ENCODE data around the gene CRYBG1. TPM values are rescaled to one million over a fixed set of nuclear protein-coding genes. Genes with fewer than 3 reads are reported as not detected.

Gene CRYBG1
- total RNA-seq, 1 experiment from 2014 or later: 10.1 TPM

GRCh38 chr6:106572436-106572835 is 211.9 kb downstream of the CRYBG1 start:
- ATAC-seq: no peak; the same call in 1 of the 2 replicates
- POLR2A ChIA-PET: no interaction called here
- 0 out of 2 replicates have a peak, but pooled peaks cover 4% of the 10 kb centered on the region for H3K4me1 Mint-ChIP-seq
- DNase-seq (ENCODE audit: low spot score): no peak
- H3K9me3 Mint-ChIP-seq: no peaks in the 10 kb centered on the region
- peaks cover 14% of the 10 kb centered on the region for H3K36me3 Mint-ChIP-seq
- no peak overlapping the region for H3K4me3 Mint-ChIP-seq
- CTCF ChIA-PET: interaction anchor here (0.5 to 1.7 kb wide), 2 partner anchors 407 to 478 kb away, joined by 5 to 6 read pairs; no protein-coding TSS in a partner anchor
- no peaks in the 10 kb centered on the region for H3K27me3 Mint-ChIP-seq (ENCODE audit: low read depth)
- H3K27ac Mint-ChIP-seq: 0 out of 2 replicates have a peak overlapping the region, but pooled peaks have one; percentile 61
- TF ChIP-seq NFE2L1 (CRISPR knock-in tag; IDR thresholded peaks at IDR 0.05): no peak
- TF ChIP-seq GRHL2 (CRISPR knock-in tag; IDR thresholded peaks at IDR 0.05; ENCODE audit: insufficient replicate concordance, severe bottlenecking): no peak
- TF ChIP-seq NFYB (CRISPR knock-in tag; conservative IDR thresholded peaks at IDR 0.05; ENCODE audit: low read depth): no peak
- TF ChIP-seq E2F1 (CRISPR knock-in tag; IDR thresholded peaks at IDR 0.05): no peak
- TF ChIP-seq USF2 (CRISPR knock-in tag; IDR thresholded peaks at IDR 0.05): no peak
- TF ChIP-seq NR3C1 (CRISPR knock-in tag; conservative IDR thresholded peaks at IDR 0.05; ENCODE audit: low read depth): no peak
- TF ChIP-seq ATF2 (CRISPR knock-in tag; IDR thresholded peaks at IDR 0.05; ENCODE audit: borderline replicate concordance, low read depth): no peak
- no peak for TF ChIP-seq SMAD3 (CRISPR knock-in tag; IDR thresholded peaks at IDR 0.05; ENCODE audit: borderline replicate concordance)
- no peak for TF ChIP-seq ZNF232 (CRISPR knock-in tag; IDR thresholded peaks at IDR 0.05)
- no peak for TF ChIP-seq TCF7 (CRISPR knock-in tag; IDR thresholded peaks at IDR 0.05; ENCODE audit: low read depth)
- no peak for TF ChIP-seq PRDM15 (CRISPR knock-in tag; IDR thresholded peaks at IDR 0.05)

- ATAC-seq (no peak), DNase-seq (ENCODE audit: low spot score) (no peak)
- H3K4me3 Mint-ChIP-seq: no peak overlapping the region
- H3K9me3 Mint-ChIP-seq: no peaks in the 10 kb centered on the region
- H3K27ac Mint-ChIP-seq: 0 out of 2 replicates have a peak overlapping the region, but pooled peaks have one; percentile 12
- CTCF ChIA-PET: interaction anchor here (0.5 to 1.1 kb wide), 2 partner anchors 406 to 478 kb away, joined by 4 to 5 read pairs; no protein-coding TSS in a partner anchor
- H3K27me3 Mint-ChIP-seq (ENCODE audit: low read depth): no peaks in the 10 kb centered on the region
- H3K4me1 Mint-ChIP-seq: 0 out of 2 replicates have a peak, but pooled peaks cover 4% of the 10 kb centered on the region
- peaks cover 16% of the 10 kb centered on the region for H3K36me3 Mint-ChIP-seq
- POLR2A ChIA-PET: no interaction called here
- TF ChIP-seq CREB1 (CRISPR knock-in tag; IDR thresholded peaks at IDR 0.05) (no peak), ZBTB43 (CRISPR knock-in tag; IDR thresholded peaks at IDR 0.05) (no peak), ESRRA (CRISPR knock-in tag; IDR thresholded peaks at IDR 0.05; ENCODE audit: borderline replicate concordance) (no peak), USF1 (CRISPR knock-in tag; IDR thresholded peaks at IDR 0.05) (no peak), FOXP1 (CRISPR knock-in tag; IDR thresholded peaks at IDR 0.05; ENCODE audit: borderline replicate concordance) (no peak), ZNF232 (CRISPR knock-in tag; IDR thresholded peaks at IDR 0.05) (no peak), NR2C2 (CRISPR knock-in tag; IDR thresholded peaks at IDR 0.05) (no peak), ZNF317 (CRISPR knock-in tag; IDR thresholded peaks at IDR 0.05; ENCODE audit: borderline replicate concordance, low read depth) (no peak), GRHL2 (CRISPR knock-in tag; IDR thresholded peaks at IDR 0.05; ENCODE audit: insufficient replicate concordance, severe bottlenecking) (no peak), ZMAT4 (CRISPR knock-in tag; IDR thresholded peaks at IDR 0.05) (no peak), TCF7 (CRISPR knock-in tag; IDR thresholded peaks at IDR 0.05; ENCODE audit: low read depth) (no peak), HMGXB4 (CRISPR knock-in tag; IDR thresholded peaks at IDR 0.05) (no peak), TP53 (CRISPR knock-in tag; IDR thresholded peaks at IDR 0.05) (no peak), NFYB (CRISPR knock-in tag; conservative IDR thresholded peaks at IDR 0.05; ENCODE audit: low read depth) (no peak)
Measured at GRCh38 chr6:106572875-106573585, 212.5 kb downstream of the CRYBG1 start.

Measured in WTC11 (cell line).